IMR-90 (cell line): ENCODE data around the gene COA5. TPM values are rescaled to one million over a fixed set of nuclear protein-coding genes. Genes with fewer than 3 reads are reported as not detected.

Experiments
- ATAC-seq: fragments of 200-7000 bp; cut with Tn5 transposase; 2 replicates; pipeline ENCODE4 v1.9.1; 2020; ENCODE audit warnings: low read depth, mild to moderate bottlenecking, moderate library complexity
- BruUV-seq: library from RNA; stranded (reverse); fragments of 400-500 nt; replicated peaks from 2 replicates; lab custom pipeline; 2021; lab: Mats Ljungman, UMichigan
- CTCF ChIA-PET: fragments of 300-600 bp; formaldehyde crosslinking; extraction: SDS; loops from one replicate; lab custom pipeline; 2021; ENCODE audit warnings: antibody characterized with exemption; lab: Yijun Ruan, JAX
- POLR2A ChIA-PET: fragments of 300-600 bp; sonication (Branson Sonifier 250); formaldehyde crosslinking; loops from one replicate; lab custom pipeline; 2022; ENCODE audit warnings: antibody characterized with exemption; ENCODE audit not compliant: unreplicated experiment; lab: Charles Lee
- DNase-seq: peaks from one replicate; pipeline ENCODE4 v3.0.0; 2013
- H2AFZ ChIP-seq: replicated peaks from 2 replicates; pipeline ENCODE3; 2013; ENCODE audit warnings: low read length, mild to moderate bottlenecking; ENCODE audit not compliant: poor library complexity
- H2AK5ac ChIP-seq: 2 replicates; pipeline ENCODE4 v1.6.1; 2013; ENCODE audit warnings: low read depth, low read length, inconsistent platforms
- H2AK9ac ChIP-seq: replicated peaks from 2 replicates; pipeline ENCODE3; 2013; ENCODE audit warnings: mild to moderate bottlenecking, low read depth, low read length, moderate library complexity; ENCODE audit not compliant: poor library complexity
- H2BK120ac ChIP-seq: 2 replicates; pipeline ENCODE4 v1.6.1; 2013; ENCODE audit warnings: low read depth, low read length, inconsistent platforms
- H2BK15ac ChIP-seq: 3 replicates; pipeline ENCODE4 v1.6.1; 2013; ENCODE audit warnings: low read depth, low read length, inconsistent platforms
- H2BK20ac ChIP-seq: 2 replicates; pipeline ENCODE4 v1.6.1; 2013; ENCODE audit warnings: low read depth, mild to moderate bottlenecking, inconsistent platforms, low read length, moderate library complexity
- H2BK5ac ChIP-seq: 2 replicates; pipeline ENCODE4 v1.6.1; 2013; ENCODE audit warnings: mild to moderate bottlenecking, low read depth, low read length, inconsistent platforms; ENCODE audit not compliant: poor library complexity, severe bottlenecking
- H3K14ac ChIP-seq: replicated peaks from 2 replicates; pipeline ENCODE4 v1.6.1; 2013; ENCODE audit warnings: low read depth, low read length, inconsistent platforms
- H3K18ac ChIP-seq: 2 replicates; pipeline ENCODE4 v1.6.1; 2013; ENCODE audit warnings: low read depth, low read length, control low read depth
- H3K23ac ChIP-seq: 2 replicates; pipeline ENCODE4 v1.6.1; 2013; ENCODE audit warnings: low read depth, low read length, inconsistent platforms
- H3K27ac ChIP-seq: 2 replicates; pipeline ENCODE4 v1.5.1; 2013; ENCODE audit warnings: mild to moderate bottlenecking, control low read depth, low read length; ENCODE audit not compliant: insufficient read depth
- H3K27me3 ChIP-seq: 2 replicates; pipeline ENCODE4 v1.6.1; 2013; ENCODE audit warnings: low read length; ENCODE audit not compliant: control insufficient read depth, insufficient read depth
- H3K36me3 ChIP-seq: 2 replicates; pipeline ENCODE4 v1.6.1; 2013; ENCODE audit warnings: low read length, mixed read lengths; ENCODE audit not compliant: control insufficient read depth, insufficient read depth
- H3K4ac ChIP-seq: 2 replicates; pipeline ENCODE4 v1.6.1; 2013; ENCODE audit warnings: low read depth, low read length, inconsistent platforms
- H3K4me1 ChIP-seq: 2 replicates; pipeline ENCODE4 v1.6.1; 2013; ENCODE audit warnings: low read length, mixed read lengths; ENCODE audit not compliant: control insufficient read depth, insufficient read depth
- H3K4me2 ChIP-seq: 2 replicates; pipeline ENCODE4 v1.6.1; 2013; ENCODE audit warnings: low read depth, mild to moderate bottlenecking, control low read depth, low read length, moderate library complexity
- H3K4me3 ChIP-seq: 2 replicates; pipeline ENCODE4 v1.5.1; 2013; ENCODE audit warnings: low read depth, mild to moderate bottlenecking, control low read depth, low read length, moderate library complexity; ENCODE audit not compliant: insufficient read depth
- H3K56ac ChIP-seq: 2 replicates; pipeline ENCODE4 v1.6.1; 2013; ENCODE audit warnings: low read length, inconsistent platforms; ENCODE audit not compliant: insufficient read depth; ENCODE audit errors: extremely low read depth
- H3K79me1 ChIP-seq, 2 experiments: 2 replicates each; pipeline ENCODE4 v1.6.1; 2013; ENCODE audit warnings: low read length in 2 of 2, inconsistent platforms in 1 of 2, low read depth in 1 of 2
- H3K9ac ChIP-seq: 2 replicates; pipeline ENCODE4 v1.6.1; 2013; ENCODE audit warnings: low read depth, low read length, control low read depth
- H3K9me1 ChIP-seq: 2 replicates; pipeline ENCODE4 v1.6.1; 2013; ENCODE audit warnings: low read length, inconsistent platforms; ENCODE audit not compliant: insufficient read depth
- H3K9me3 ChIP-seq: 2 replicates; pipeline ENCODE4 v1.6.1; 2013; ENCODE audit warnings: low read length; ENCODE audit not compliant: control insufficient read depth, insufficient read depth
- H4K20me1 ChIP-seq: 2 replicates; pipeline ENCODE4 v1.6.1; 2013; ENCODE audit warnings: low read length, inconsistent platforms; ENCODE audit not compliant: insufficient read depth
- H4K5ac ChIP-seq: 2 replicates; pipeline ENCODE4 v1.6.1; 2013; ENCODE audit warnings: mild to moderate bottlenecking, low read depth, low read length, control low read depth
- H4K8ac ChIP-seq, 2 experiments: 2 replicates each; pipeline ENCODE4 v1.6.1; 2013; ENCODE audit warnings: low read depth in 2 of 2, low read length in 2 of 2, control low read depth in 1 of 2, inconsistent platforms in 1 of 2
- H4K91ac ChIP-seq: 2 replicates; pipeline ENCODE4 v1.6.1; 2013; ENCODE audit warnings: low read depth, low read length, inconsistent platforms; ENCODE audit not compliant: insufficient read depth
- BHLHE40 ChIP-seq: fragments of 150-350 bp; IDR thresholded peaks from 2 replicates; pipeline ENCODE4 v1.6.1; 2016; ENCODE audit warnings: mild to moderate bottlenecking, low read depth, low read length
- CEBPB ChIP-seq: IDR thresholded peaks from 2 replicates; pipeline ENCODE4 v1.6.1; 2012; ENCODE audit warnings: low read depth, low read length, improper control_type of control experiment
- CHD1 ChIP-seq: IDR thresholded peaks from 2 replicates; pipeline ENCODE4 v1.6.1; 2012; ENCODE audit warnings: low read depth, low read length, improper control_type of control experiment
- CTCF ChIP-seq: conservative IDR thresholded peaks from 2 replicates; pipeline ENCODE4 v1.5.1; 2012; ENCODE audit warnings: mild to moderate bottlenecking, low read depth, low read length, improper control_type of control experiment
- ELK1 ChIP-seq: fragments of 150-350 bp; IDR thresholded peaks from 2 replicates; pipeline ENCODE4 v1.6.1; 2016; ENCODE audit warnings: low read depth, mild to moderate bottlenecking, low read length, moderate library complexity, borderline replicate concordance
- FOS ChIP-seq: fragments of 150-350 bp; IDR thresholded peaks from 2 replicates; pipeline ENCODE4 v1.6.1; 2016; ENCODE audit warnings: low read depth, low read length
- MAFK ChIP-seq: IDR thresholded peaks from 2 replicates; pipeline ENCODE4 v1.6.1; 2012; ENCODE audit warnings: low read depth, low read length, improper control_type of control experiment
- MAZ ChIP-seq: IDR thresholded peaks from 2 replicates; pipeline ENCODE4 v1.6.1; 2012; ENCODE audit warnings: low read depth, mild to moderate bottlenecking, low read length, improper control_type of control experiment, moderate library complexity, borderline replicate concordance
- MXI1 ChIP-seq: IDR thresholded peaks from 2 replicates; pipeline ENCODE4 v1.6.1; 2012; ENCODE audit warnings: low read depth, mild to moderate bottlenecking, low read length, moderate library complexity, borderline replicate concordance
- NFE2L2 ChIP-seq: fragments of 150-350 bp; IDR thresholded peaks from 2 replicates; pipeline ENCODE4 v1.6.1; 2016; ENCODE audit warnings: low read depth, mild to moderate bottlenecking, low read length
- POLR2A ChIP-seq: IDR thresholded peaks from 2 replicates; pipeline ENCODE4 v1.6.1; 2012; ENCODE audit warnings: mild to moderate bottlenecking, low read depth, low read length
- RAD21 ChIP-seq: IDR thresholded peaks from 2 replicates; pipeline ENCODE4 v1.6.1; 2012; ENCODE audit warnings: low read length, improper control_type of control experiment
- RCOR1 ChIP-seq: IDR thresholded peaks from 2 replicates; pipeline ENCODE4 v1.6.1; 2012; ENCODE audit warnings: mild to moderate bottlenecking, low read length, improper control_type of control experiment; ENCODE audit not compliant: insufficient replicate concordance
- RFX5 ChIP-seq: IDR thresholded peaks from 2 replicates; pipeline ENCODE4 v1.8.0; 2012; ENCODE audit warnings: low read depth, mild to moderate bottlenecking, low read length, moderate library complexity
- SMC3 ChIP-seq: fragments of 150-350 bp; IDR thresholded peaks from 2 replicates; pipeline ENCODE4 v1.6.1; 2016; ENCODE audit warnings: low read depth, mild to moderate bottlenecking, antibody characterized with exemption, low read length, moderate library complexity
- USF2 ChIP-seq: fragments of 150-350 bp; IDR thresholded peaks from 2 replicates; pipeline ENCODE4 v1.6.1; 2017; ENCODE audit warnings: mild to moderate bottlenecking, antibody characterized with exemption, low read length, low read depth
- WGBS, 2 experiments: methylation state at CpG; one replicate each; pipeline versions ENCODE4 v1.1.5 to v1.1.7; 2013; ENCODE audit warnings: missing lambda C conversion rate in 2 of 2; ENCODE audit not compliant: insufficient read length in 1 of 2; ENCODE audit errors: extremely low coverage in 2 of 2; 5-methylcytosine and 5-hydroxymethylcytosine counted together
- dilution Hi-C: fragments of 300-500 bp; cut with HindIII; formaldehyde crosslinking; loops from one replicate; pipeline ENCODE4 v1.14.3; 2018; ENCODE audit warnings: low sequenced_read_pairs; ENCODE audit not compliant: unreplicated experiment
- in situ Hi-C: fragments of 300-500 bp; cut with MboI; formaldehyde crosslinking; loops from 3 replicates; pipeline ENCODE4 v1.14.3; 2019; ENCODE audit warnings: low sequenced_read_pairs, inconsistent platforms, mixed read lengths
- intact Hi-C: fragments of 100-400 bp; cut with micrococcal nuclease; formaldehyde crosslinking; loops from 2 replicates; pipeline ENCODE4 v1.10.0; 2022
- polyA plus RNA-seq, 3 experiments: library from polyadenylated mRNA; depleted of rRNA; stranded (reverse); fragments of >200 nt; gene quantifications; 2 replicates each; pipeline ENCODE4 v1.2.3, GENCODE V29; 2012; ENCODE audit warnings: low replicate concordance in 1 of 3
- total RNA-seq: library from RNA; depleted of rRNA; stranded (reverse); fragments of >200 nt; gene quantifications from 2 replicates; pipeline ENCODE4 v1.2.3, GENCODE V29; 2012

The COA5 gene
- total and polyA plus RNA-seq, 2 of the 4 experiments (the other 2 are of a cell fraction), result 8.4 to 14.2 TPM

- H4K20me1 ChIP-seq, result peaks cover 4% of the 10 kb centered on the region; the same call in 1 of the 2 replicates
- H3K27me3 ChIP-seq, result no peaks in the 10 kb centered on the region
- no peak overlapping the region for H3K18ac ChIP-seq
- no peak overlapping the region for H4K91ac ChIP-seq
- H3K9me3 ChIP-seq, result no peaks in the 10 kb centered on the region
- H3K56ac ChIP-seq, result no peak overlapping the region
- H3K4me1 ChIP-seq, result 0 out of 2 replicates have a peak, but pooled peaks cover 3% of the 10 kb centered on the region
- no peak for DNase-seq
- no peak overlapping the region for H3K23ac ChIP-seq
- H3K9ac ChIP-seq, result no peak overlapping the region
- no peak overlapping the region for H2BK20ac ChIP-seq
- no TSS peak for BruUV-seq
- no peak overlapping the region for H3K27ac ChIP-seq
- no peak overlapping the region for H2AFZ ChIP-seq
- ChIA-PET POLR2A (no interaction called here), CTCF (no interaction called here)
- peaks cover 35% of the 10 kb centered on the region for H3K36me3 ChIP-seq
- H2AK9ac ChIP-seq, result no peak overlapping the region
- WGBS, 2 experiments, result 100% methylated on average over 1 of the region's 5 CpGs; no CpG with 5 or more reads in 1 of the 2 experiments
- no peak overlapping the region for H3K4me3 ChIP-seq
- no peak overlapping the region for H2BK5ac ChIP-seq
- dilution Hi-C loops, result no loop called here
- H3K9me1 ChIP-seq, result peaks cover 14% of the 10 kb centered on the region
- no peak for TF ChIP-seq RFX5
- no peak for TF ChIP-seq MAZ
- no peak for TF ChIP-seq CHD1
- TF ChIP-seq CEBPB, result no peak
- no peak for TF ChIP-seq BHLHE40
- no peak for TF ChIP-seq ELK1
- no peak for TF ChIP-seq RCOR1
- no peak for TF ChIP-seq USF2
- TF ChIP-seq RAD21, result no peak
- TF ChIP-seq MXI1, result no peak
- TF ChIP-seq MAFK, result no peak
- TF ChIP-seq FOS, result no peak
- TF ChIP-seq POLR2A, result no peak
- TF ChIP-seq CTCF, result no peak
- no peak for TF ChIP-seq SMC3
- no peak for TF ChIP-seq NFE2L2
- in situ Hi-C loops, result no loop called here
- no peak overlapping the region for H4K5ac ChIP-seq
- no peak overlapping the region for H2BK120ac ChIP-seq
- no peak overlapping the region for H2BK15ac ChIP-seq
- H4K8ac ChIP-seq, result no peak overlapping the region
- H3K4me2 ChIP-seq, result no peak overlapping the region
- intact Hi-C loops, result no loop called here
- ATAC-seq, result no peak
- H3K4ac ChIP-seq, result no peak overlapping the region
- no peak overlapping the region for H3K14ac ChIP-seq
- H2AK5ac ChIP-seq, result no peak overlapping the region
- no peaks in the 10 kb centered on the region; a peak in 1 of 4 replicates for H3K79me1 ChIP-seq
These were observed 38.0 kb downstream of the COA5 start for GRCh38 chr2:98570356-98570755.
